ENCODE data around the gene ACSM5. TPM values are rescaled to one million over a fixed set of nuclear protein-coding genes. Genes with fewer than 3 reads are reported as not detected.

The ACSM5 gene
- total and polyA plus RNA-seq, 2 experiments from 2014 or later = 5.5 to 8.9 TPM

GRCh38 chr16:20377181-20377580 lies 32.2 kb upstream of the ACSM5 start:
- Histone ChIP-seq H3K4me1 (ENCODE audit: insufficient read depth) (no peaks in the 10 kb centered on the region), H3K4me3 (no peak overlapping the region), H3K27ac (no peak overlapping the region), H3K9me3 (ENCODE audit: low read depth) (no peaks in the 10 kb centered on the region), H3K36me3 (replicated peaks; ENCODE audit: insufficient read depth, low read depth) (no peaks in the 10 kb centered on the region), H3K27me3 (peaks cover 5% of the 10 kb centered on the region), H3K9me2 (replicated peaks; ENCODE audit: insufficient read depth) (no peaks in the 10 kb centered on the region), H2AFZ (no peak overlapping the region), H3K4me2 (no peak overlapping the region), H4K20me1 (ENCODE audit: insufficient read depth, poor library complexity, severe bottlenecking) (no peaks in the 10 kb centered on the region), H3K79me2 (no peaks in the 10 kb centered on the region)
- no peak for DNase-seq (ENCODE audit: low spot score)
- WGBS (ENCODE audit: low lambda C conversion rate, missing lambda C conversion rate) = 57% methylated on average over 5 of the region's 5 CpGs
- TF ChIP-seq, protein P1, sequence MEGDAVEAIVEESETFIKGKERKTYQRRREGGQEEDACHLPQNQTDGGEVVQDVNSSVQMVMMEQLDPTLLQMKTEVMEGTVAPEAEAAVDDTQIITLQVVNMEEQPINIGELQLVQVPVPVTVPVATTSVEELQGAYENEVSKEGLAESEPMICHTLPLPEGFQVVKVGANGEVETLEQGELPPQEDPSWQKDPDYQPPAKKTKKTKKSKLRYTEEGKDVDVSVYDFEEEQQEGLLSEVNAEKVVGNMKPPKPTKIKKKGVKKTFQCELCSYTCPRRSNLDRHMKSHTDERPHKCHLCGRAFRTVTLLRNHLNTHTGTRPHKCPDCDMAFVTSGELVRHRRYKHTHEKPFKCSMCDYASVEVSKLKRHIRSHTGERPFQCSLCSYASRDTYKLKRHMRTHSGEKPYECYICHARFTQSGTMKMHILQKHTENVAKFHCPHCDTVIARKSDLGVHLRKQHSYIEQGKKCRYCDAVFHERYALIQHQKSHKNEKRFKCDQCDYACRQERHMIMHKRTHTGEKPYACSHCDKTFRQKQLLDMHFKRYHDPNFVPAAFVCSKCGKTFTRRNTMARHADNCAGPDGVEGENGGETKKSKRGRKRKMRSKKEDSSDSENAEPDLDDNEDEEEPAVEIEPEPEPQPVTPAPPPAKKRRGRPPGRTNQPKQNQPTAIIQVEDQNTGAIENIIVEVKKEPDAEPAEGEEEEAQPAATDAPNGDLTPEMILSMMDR (IDR thresholded peaks at IDR 0.05; ENCODE audit: poor library complexity) = no peak
- no peak for TF ChIP-seq EZH2phosphoT487 (IDR thresholded peaks at IDR 0.05; ENCODE audit: low read depth, severe bottlenecking, unreplicated experiment)
- no peak for TF ChIP-seq EZH2 (IDR thresholded peaks at IDR 0.05; ENCODE audit: borderline replicate concordance)

DNA sequence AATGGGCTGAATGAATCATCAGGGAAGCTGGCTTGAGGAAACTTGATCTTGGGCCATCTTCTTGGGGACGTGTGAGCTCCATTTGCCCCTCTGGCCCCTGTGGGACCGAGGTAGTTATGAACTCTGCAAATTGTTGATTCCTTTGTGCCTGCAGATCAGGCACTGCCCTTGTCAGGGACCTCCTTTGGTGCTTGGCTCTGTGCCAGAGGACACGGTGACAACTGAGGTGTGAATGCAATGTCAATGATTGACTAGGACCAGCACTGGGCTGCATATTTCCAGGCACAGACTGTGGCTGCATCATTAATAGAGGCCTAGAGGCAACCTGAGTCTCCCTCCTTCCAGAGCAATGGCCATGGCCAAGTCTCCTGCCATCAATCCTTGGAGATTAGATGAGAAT lies 28.6 kb upstream of the ACSM5 start:
- no peaks in the 10 kb centered on the region for H4K20me1 ChIP-seq (ENCODE audit: insufficient read depth, poor library complexity, severe bottlenecking)
- H3K4me1 ChIP-seq (ENCODE audit: insufficient read depth) = no peaks in the 10 kb centered on the region
- no peaks in the 10 kb centered on the region for H3K9me3 ChIP-seq (ENCODE audit: low read depth)
- no peaks in the 10 kb centered on the region for H3K36me3 ChIP-seq (replicated peaks; ENCODE audit: insufficient read depth, low read depth)
- H3K79me2 ChIP-seq = no peaks in the 10 kb centered on the region
- H3K9me2 ChIP-seq (replicated peaks; ENCODE audit: insufficient read depth) = no peaks in the 10 kb centered on the region
- no peak overlapping the region for H3K4me2 ChIP-seq
- WGBS (ENCODE audit: low lambda C conversion rate, missing lambda C conversion rate) = 58% methylated on average over 3 of the region's 3 CpGs
- no peak overlapping the region for H2AFZ ChIP-seq
- no peaks in the 10 kb centered on the region for H3K27me3 ChIP-seq
- DNase-seq (ENCODE audit: low spot score) = peak; percentile 53
- H3K4me3 ChIP-seq = no peak overlapping the region
- no peak for TF ChIP-seq EZH2 (IDR thresholded peaks at IDR 0.05; ENCODE audit: borderline replicate concordance)
- H3K27ac ChIP-seq = no peak overlapping the region

DNA sequence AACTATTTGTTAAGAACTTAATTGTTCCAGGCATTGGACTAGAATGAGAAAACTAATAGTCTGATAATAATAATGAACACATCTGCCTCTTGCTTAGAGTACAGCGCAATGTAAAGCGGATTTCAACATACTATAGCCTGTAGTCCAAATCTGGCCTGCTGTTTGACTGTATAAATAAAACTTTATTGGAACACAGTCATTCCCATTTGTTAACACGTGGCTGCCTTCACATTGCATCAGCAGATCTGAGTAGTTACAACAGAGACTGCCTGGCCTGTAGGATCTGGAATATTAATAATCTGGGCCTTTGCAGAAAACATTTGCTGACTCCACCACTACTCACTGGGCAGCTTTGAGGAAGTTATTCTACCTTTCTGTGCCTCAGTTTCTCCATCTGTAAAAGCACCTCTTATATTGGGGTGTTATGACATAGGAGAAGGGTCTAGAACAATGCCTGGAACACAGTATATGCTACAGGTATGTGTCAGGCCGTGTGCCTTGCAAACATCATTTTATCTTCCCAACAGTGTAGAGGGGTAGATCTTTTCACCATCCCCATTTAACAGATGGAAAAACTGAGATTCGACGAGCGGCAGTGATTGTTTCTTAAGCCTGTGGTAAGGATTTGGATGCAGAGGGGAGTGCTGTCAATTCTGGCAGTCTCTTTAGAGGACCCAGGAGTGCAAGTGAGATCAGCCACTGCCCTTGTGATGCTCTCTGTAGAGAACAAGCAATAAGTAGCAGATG lies 27.0 kb upstream of the ACSM5 start:
- 85% methylated on average over 7 of the region's 7 CpGs for WGBS (ENCODE audit: low lambda C conversion rate, missing lambda C conversion rate)
- Histone ChIP-seq H3K9me3 (ENCODE audit: low read depth) (no peaks in the 10 kb centered on the region), H3K36me3 (replicated peaks; ENCODE audit: insufficient read depth, low read depth) (no peaks in the 10 kb centered on the region), H3K9me2 (replicated peaks; ENCODE audit: insufficient read depth) (no peaks in the 10 kb centered on the region), H3K4me2 (no peak overlapping the region), H4K20me1 (ENCODE audit: insufficient read depth, poor library complexity, severe bottlenecking) (no peaks in the 10 kb centered on the region), H3K79me2 (no peaks in the 10 kb centered on the region), H3K27ac (no peak overlapping the region), H2AFZ (no peak overlapping the region), H3K27me3 (no peaks in the 10 kb centered on the region), H3K4me1 (ENCODE audit: insufficient read depth) (no peaks in the 10 kb centered on the region), H3K4me3 (no peak overlapping the region)
- TF ChIP-seq, protein P1 (IDR thresholded peaks at IDR 0.05; ENCODE audit: poor library complexity) = no peak
- TF ChIP-seq EZH2 (IDR thresholded peaks at IDR 0.05; ENCODE audit: borderline replicate concordance) (no peak), EZH2phosphoT487 (IDR thresholded peaks at IDR 0.05; ENCODE audit: low read depth, severe bottlenecking, unreplicated experiment) (no peak)
- DNase-seq (ENCODE audit: low spot score) = no peak

DNA sequence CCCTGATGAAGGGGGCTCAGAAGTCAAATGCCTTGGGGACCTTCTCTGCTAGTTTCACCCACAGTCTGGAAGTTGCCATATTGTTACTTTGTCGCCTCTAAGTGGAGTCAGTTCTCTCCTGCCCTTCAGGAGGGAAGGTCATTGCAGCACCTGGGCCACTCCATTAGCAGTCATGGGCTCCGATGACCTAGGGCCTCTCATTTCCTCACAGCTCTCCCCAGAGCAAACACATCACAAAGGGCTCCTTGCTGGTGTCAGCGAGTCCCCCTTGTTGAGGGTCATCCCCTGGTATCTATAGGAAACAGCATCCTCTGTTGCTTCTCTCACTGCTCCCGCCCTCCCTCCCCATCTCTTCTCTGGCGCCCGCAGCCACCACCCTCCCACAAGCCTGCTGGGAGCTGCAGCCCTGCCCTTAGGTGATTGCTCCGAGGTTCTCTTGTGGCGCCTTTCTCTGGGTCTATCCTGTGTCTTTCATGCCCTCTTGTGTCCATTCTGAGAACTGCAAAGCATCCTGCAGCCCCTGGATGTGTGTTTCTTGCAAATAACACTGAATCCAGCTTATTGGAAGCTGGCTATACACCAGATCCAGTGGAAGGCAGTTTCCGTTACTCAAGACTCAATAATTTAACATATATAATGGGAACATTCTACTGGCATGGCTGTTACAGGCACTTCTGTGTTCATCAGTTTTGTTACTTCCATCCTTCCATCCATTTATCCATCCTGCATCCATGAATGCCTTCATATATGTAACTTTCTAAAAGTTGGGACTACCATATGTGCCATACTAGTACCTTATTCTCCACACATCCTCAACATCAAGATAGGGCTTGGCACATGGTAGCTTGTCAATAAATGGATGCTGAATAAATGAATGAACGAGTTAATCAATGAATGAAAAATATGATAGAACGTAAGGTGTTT lies 26.0 kb upstream of the ACSM5 start:
- Histone ChIP-seq H3K27me3 (no peaks in the 10 kb centered on the region), H3K4me2 (no peak overlapping the region), H3K4me1 (ENCODE audit: insufficient read depth) (no peaks in the 10 kb centered on the region), H2AFZ (no peak overlapping the region), H4K20me1 (ENCODE audit: insufficient read depth, poor library complexity, severe bottlenecking) (no peaks in the 10 kb centered on the region), H3K9me2 (replicated peaks; ENCODE audit: insufficient read depth) (no peaks in the 10 kb centered on the region), H3K27ac (no peak overlapping the region), H3K9me3 (ENCODE audit: low read depth) (no peaks in the 10 kb centered on the region), H3K4me3 (no peak overlapping the region), H3K36me3 (replicated peaks; ENCODE audit: insufficient read depth, low read depth) (no peaks in the 10 kb centered on the region), H3K79me2 (no peaks in the 10 kb centered on the region)
- peak; percentile 89 for DNase-seq (ENCODE audit: low spot score)
- WGBS (ENCODE audit: low lambda C conversion rate, missing lambda C conversion rate) = 40% methylated on average over 8 of the region's 11 CpGs
- TF ChIP-seq EZH2phosphoT487 (IDR thresholded peaks at IDR 0.05; ENCODE audit: low read depth, severe bottlenecking, unreplicated experiment) = no peak
- no peak for TF ChIP-seq EZH2 (IDR thresholded peaks at IDR 0.05; ENCODE audit: borderline replicate concordance)
- TF ChIP-seq, protein P1 (IDR thresholded peaks at IDR 0.05; ENCODE audit: poor library complexity) = peak; percentile 88

Measured in hepatocyte (in vitro differentiated cells).